HG03066 (cell line): ENCODE measurements around the gene DCTN2.
"Not testable (repeated sequence)": the region's sequence is repeated elsewhere in the genome, so short reads cannot be mapped to it uniquely, and the experiment has no call there.

ENCODE experiments used
- ATAC-seq: cut with Tn5 transposase; IDR thresholded peaks from one replicate; pipeline ENCODE4 v1.9.1; 2021; ENCODE audit warnings: low read depth; ENCODE audit not compliant: unreplicated experiment

The DCTN2 gene

GRCh38 chr12:57546438-57547287 is at the start of gene DCTN2:
TSS of gene DCTN2 (minus strand) at chr12:57547192. CDS start at chr12:57547063, 129 bp downstream.
- ATAC-seq = peak; percentile 99

GRCh38 chr12:57593187-57593586 is 46.2 kb upstream of the DCTN2 start:
- ATAC-seq = no peak

- no peak for ATAC-seq
Measured at GRCh38 chr12:57592551-57593165, 45.7 kb upstream of the DCTN2 start.

GRCh38 chr12:57591782-57592325 is 44.9 kb upstream of the DCTN2 start:
- ATAC-seq = no peak

- ATAC-seq = peak; percentile 95
Measured at GRCh38 chr12:57590864-57591781, 44.1 kb upstream of the DCTN2 start, which contains the start of gene PIP4K2C. TSS of gene PIP4K2C (plus strand) at chr12:57591192. CDS start at chr12:57591290, 98 bp downstream.

GRCh38 chr12:57590479-57590863 is 43.5 kb upstream of the DCTN2 start:
- ATAC-seq = no peak

GRCh38 chr12:57588951-57589610 is 42.1 kb upstream of the DCTN2 start:
- not testable (repeated sequence) for ATAC-seq

- no peak for ATAC-seq
Measured at GRCh38 chr12:57586832-57587429, 39.9 kb upstream of the DCTN2 start.

GRCh38 chr12:57586128-57586527 is 39.1 kb upstream of the DCTN2 start:
- no peak for ATAC-seq

GRCh38 chr12:57585156-57585555 is 38.2 kb upstream of the DCTN2 start:
- ATAC-seq = no peak

- no peak for ATAC-seq
Measured at GRCh38 chr12:57584690-57585089, 37.7 kb upstream of the DCTN2 start.

GRCh38 chr12:57584050-57584449 is 37.1 kb upstream of the DCTN2 start:
- ATAC-seq = no peak

GRCh38 chr12:57583008-57583831 is 36.2 kb upstream of the DCTN2 start:
- peak; percentile 92 for ATAC-seq

- no peak for ATAC-seq
Measured at GRCh38 chr12:57582440-57582839, 35.4 kb upstream of the DCTN2 start.

GRCh38 chr12:57581802-57582201 is 34.8 kb upstream of the DCTN2 start:
- no peak for ATAC-seq

- no peak for ATAC-seq
Measured at GRCh38 chr12:57580466-57580795, 33.4 kb upstream of the DCTN2 start.

GRCh38 chr12:57579677-57580465 is 32.9 kb upstream of the DCTN2 start:
- no peak for ATAC-seq

GRCh38 chr12:57579011-57579410 is 32.0 kb upstream of the DCTN2 start:
- ATAC-seq = no peak
